ENCODE measurements around the gene CACNA2D2.

GRCh38 chr3:50467919-50468318, 35.5 kb downstream of the CACNA2D2 start:
- TF ChIP-seq CTCF (IDR thresholded peaks at IDR 0.05; ENCODE audit: borderline replicate concordance, extremely low read depth, low read length, poor library complexity, severe bottlenecking) (no peak), EZH2 (IDR thresholded peaks at IDR 0.05; ENCODE audit: borderline replicate concordance, low read depth, low read length, severe bottlenecking) (no peak)

All from DND-41 (cell line).